HL-60 (cell line): ENCODE data around the gene GFPT1.
"Not testable (repeated sequence)": the region's sequence is repeated elsewhere in the genome, so short reads cannot be mapped to it uniquely, and the experiment has no call there.

ENCODE experiments used
- DNase-seq, 2 experiments: peaks; one replicate each; pipeline ENCODE4 v3.0.0-alpha.2; 2010 to 2020; ENCODE audit warnings: low read depth in 1 of 2, low spot score in 1 of 2
- H3K27ac ChIP-seq: fragments of 250-450 bp; sonication (Bioruptor Pico); replicated peaks from 2 replicates; pipeline ENCODE4 v1.5.1; 2020; ENCODE audit warnings: mild to moderate bottlenecking, moderate library complexity
- H3K27me3 ChIP-seq: fragments of 250-450 bp; sonication (Bioruptor Pico); 2 replicates; pipeline ENCODE4 v1.5.1; 2021; ENCODE audit warnings: mild to moderate bottlenecking, moderate library complexity; ENCODE audit not compliant: insufficient read depth, poor library complexity, severe bottlenecking
- H3K4me3 ChIP-seq: replicated peaks from 2 replicates; pipeline ENCODE4 v1.5.1; 2011; ENCODE audit warnings: mild to moderate bottlenecking, control low read depth, low read length; ENCODE audit not compliant: insufficient read depth
- GABPA ChIP-seq: IDR thresholded peaks from 2 replicates; pipeline ENCODE4 v1.6.1; 2012; ENCODE audit warnings: low read depth
- POLR2AphosphoS5 ChIP-seq: IDR thresholded peaks from 2 replicates; pipeline ENCODE4 v1.6.1; 2012; ENCODE audit warnings: low read depth
- SPI1 ChIP-seq: IDR thresholded peaks from 2 replicates; pipeline ENCODE4 v1.6.1; 2012; ENCODE audit warnings: low read depth, mild to moderate bottlenecking, borderline replicate concordance
- TF ChIP-seq, protein P1 (sequence below): IDR thresholded peaks from one replicate; pipeline ENCODE4 v1.5.1; 2011; ENCODE audit warnings: low read length, control low read depth, inconsistent platforms; ENCODE audit not compliant: insufficient read depth
- TF ChIP-seq, protein P2 (sequence below): IDR thresholded peaks from 2 replicates; pipeline ENCODE4 v1.6.1; 2012; ENCODE audit warnings: low read depth; ENCODE audit not compliant: insufficient replicate concordance

Gene GFPT1

DNA sequence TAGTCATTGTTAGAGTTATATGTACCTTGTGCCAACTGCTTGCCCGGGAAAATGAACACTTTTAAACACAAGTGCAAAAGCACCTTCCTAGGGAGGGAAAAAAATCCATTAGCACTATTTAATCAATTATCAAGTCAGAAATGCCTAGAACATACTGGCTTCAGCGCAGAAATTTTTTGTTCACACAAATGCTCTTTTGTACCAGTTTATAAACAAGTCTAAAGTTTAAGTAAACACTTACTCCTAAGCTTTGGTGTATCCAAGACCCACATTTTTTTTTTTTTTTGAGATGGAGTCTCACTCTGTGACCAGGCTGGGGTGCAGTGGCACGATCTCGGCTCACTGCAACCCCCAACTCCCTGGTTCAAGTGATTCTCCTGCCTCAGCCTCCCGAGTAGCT is 30.6 kb downstream of the GFPT1 start:
- Histone ChIP-seq H3K4me3 (no peak overlapping the region), H3K27ac (no peak overlapping the region), H3K27me3 (no peaks in the 10 kb centered on the region)
- TF ChIP-seq POLR2AphosphoS5 (no peak), SPI1 (no peak), GABPA (no peak)
- TF ChIP-seq, protein P1, sequence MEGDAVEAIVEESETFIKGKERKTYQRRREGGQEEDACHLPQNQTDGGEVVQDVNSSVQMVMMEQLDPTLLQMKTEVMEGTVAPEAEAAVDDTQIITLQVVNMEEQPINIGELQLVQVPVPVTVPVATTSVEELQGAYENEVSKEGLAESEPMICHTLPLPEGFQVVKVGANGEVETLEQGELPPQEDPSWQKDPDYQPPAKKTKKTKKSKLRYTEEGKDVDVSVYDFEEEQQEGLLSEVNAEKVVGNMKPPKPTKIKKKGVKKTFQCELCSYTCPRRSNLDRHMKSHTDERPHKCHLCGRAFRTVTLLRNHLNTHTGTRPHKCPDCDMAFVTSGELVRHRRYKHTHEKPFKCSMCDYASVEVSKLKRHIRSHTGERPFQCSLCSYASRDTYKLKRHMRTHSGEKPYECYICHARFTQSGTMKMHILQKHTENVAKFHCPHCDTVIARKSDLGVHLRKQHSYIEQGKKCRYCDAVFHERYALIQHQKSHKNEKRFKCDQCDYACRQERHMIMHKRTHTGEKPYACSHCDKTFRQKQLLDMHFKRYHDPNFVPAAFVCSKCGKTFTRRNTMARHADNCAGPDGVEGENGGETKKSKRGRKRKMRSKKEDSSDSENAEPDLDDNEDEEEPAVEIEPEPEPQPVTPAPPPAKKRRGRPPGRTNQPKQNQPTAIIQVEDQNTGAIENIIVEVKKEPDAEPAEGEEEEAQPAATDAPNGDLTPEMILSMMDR: no peak
- TF ChIP-seq, protein P2, sequence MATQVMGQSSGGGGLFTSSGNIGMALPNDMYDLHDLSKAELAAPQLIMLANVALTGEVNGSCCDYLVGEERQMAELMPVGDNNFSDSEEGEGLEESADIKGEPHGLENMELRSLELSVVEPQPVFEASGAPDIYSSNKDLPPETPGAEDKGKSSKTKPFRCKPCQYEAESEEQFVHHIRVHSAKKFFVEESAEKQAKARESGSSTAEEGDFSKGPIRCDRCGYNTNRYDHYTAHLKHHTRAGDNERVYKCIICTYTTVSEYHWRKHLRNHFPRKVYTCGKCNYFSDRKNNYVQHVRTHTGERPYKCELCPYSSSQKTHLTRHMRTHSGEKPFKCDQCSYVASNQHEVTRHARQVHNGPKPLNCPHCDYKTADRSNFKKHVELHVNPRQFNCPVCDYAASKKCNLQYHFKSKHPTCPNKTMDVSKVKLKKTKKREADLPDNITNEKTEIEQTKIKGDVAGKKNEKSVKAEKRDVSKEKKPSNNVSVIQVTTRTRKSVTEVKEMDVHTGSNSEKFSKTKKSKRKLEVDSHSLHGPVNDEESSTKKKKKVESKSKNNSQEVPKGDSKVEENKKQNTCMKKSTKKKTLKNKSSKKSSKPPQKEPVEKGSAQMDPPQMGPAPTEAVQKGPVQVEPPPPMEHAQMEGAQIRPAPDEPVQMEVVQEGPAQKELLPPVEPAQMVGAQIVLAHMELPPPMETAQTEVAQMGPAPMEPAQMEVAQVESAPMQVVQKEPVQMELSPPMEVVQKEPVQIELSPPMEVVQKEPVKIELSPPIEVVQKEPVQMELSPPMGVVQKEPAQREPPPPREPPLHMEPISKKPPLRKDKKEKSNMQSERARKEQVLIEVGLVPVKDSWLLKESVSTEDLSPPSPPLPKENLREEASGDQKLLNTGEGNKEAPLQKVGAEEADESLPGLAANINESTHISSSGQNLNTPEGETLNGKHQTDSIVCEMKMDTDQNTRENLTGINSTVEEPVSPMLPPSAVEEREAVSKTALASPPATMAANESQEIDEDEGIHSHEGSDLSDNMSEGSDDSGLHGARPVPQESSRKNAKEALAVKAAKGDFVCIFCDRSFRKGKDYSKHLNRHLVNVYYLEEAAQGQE: no peak
- DNase-seq: no peak

DNA sequence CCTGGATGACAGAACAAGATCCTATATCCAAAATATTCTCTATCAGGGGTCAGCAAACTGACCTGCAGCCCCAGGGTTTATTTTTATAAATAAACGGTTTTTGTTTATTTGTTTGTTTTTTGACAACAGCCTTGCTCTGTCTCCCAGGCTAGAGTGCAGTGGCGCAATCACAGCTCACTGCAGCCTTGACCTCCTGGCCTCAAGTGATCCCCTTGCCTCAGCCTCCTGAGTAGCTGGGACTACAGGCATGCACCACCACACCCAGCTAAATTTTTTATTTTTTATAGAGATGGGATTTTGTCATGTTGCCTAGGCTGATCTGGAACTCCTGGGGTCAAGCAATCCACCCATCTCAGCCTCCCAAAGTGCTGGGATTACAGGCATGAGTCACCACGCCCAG is 32.1 kb downstream of the GFPT1 start:
- DNase-seq, H3K27ac ChIP-seq, H3K4me3 ChIP-seq, H3K27me3 ChIP-seq: not testable (repeated sequence)

DNA sequence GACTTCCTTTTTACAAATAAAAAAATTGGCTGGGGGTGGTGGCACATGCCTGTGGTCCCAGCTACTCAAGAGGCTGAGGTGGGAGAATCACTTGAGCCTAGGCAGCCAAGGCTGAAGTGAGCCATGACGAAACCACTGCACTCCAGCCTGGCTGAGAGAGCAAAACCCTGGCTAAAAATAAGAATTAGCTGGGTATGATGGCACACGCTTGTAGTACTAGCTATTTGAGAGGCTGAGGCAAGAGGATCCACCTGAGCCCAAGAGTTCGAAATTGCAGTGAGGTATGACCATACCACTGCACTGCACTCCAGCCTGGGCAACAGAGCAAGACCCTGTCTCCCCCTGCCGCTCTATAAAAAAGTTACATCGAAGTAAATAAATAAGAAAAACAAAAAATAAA is 33.7 kb downstream of the GFPT1 start:
- no peak overlapping the region for H3K27ac ChIP-seq
- no peak for TF ChIP-seq POLR2AphosphoS5
- TF ChIP-seq, protein P2: no peak
- TF ChIP-seq GABPA: no peak
- no peak for TF ChIP-seq SPI1
- TF ChIP-seq, protein P1: no peak
- no peak for DNase-seq
- H3K4me3 ChIP-seq: no peak overlapping the region
- H3K27me3 ChIP-seq: no peaks in the 10 kb centered on the region

DNA sequence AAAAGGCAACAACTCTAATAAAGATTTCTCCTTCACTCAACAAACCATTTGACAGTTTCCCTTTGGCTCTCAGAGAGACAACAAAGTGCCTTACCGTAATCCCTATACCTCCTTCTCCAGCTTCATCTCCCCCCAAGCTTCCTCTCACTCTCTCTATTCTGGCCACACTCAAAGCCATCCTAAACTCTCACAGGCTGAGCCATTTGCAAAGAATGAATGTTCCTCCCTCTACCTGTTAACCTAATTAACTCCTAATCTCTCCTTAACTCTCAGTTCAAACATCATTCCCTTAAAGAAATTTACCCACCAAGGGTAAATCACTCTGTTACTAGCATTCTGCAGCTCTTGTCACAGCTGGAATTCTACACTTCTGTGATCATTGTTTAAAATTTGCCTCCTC is 38.2 kb downstream of the GFPT1 start:
- Histone ChIP-seq H3K4me3 (no peak overlapping the region), H3K27ac (no peak overlapping the region), H3K27me3 (no peaks in the 10 kb centered on the region)
- DNase-seq: no peak
- no peak for TF ChIP-seq SPI1
- TF ChIP-seq, protein P1: no peak
- TF ChIP-seq, protein P2: no peak
